Caco-2 (cell line): ENCODE measurements around the gene FLT3LG. TPM values are rescaled to one million over a fixed set of nuclear protein-coding genes. Genes with fewer than 3 reads are reported as not detected.

Experiments
- BruUV-seq: library from RNA; stranded (reverse); fragments of 400-500 nt; replicated peaks from 2 replicates; lab custom pipeline; 2021; lab: Mats Ljungman, UMichigan
- CTCF ChIA-PET: fragments of 300-600 bp; sonication (Branson Sonifier 250); formaldehyde crosslinking; loops from one replicate; lab custom pipeline; 2022; ENCODE audit warnings: antibody characterized with exemption; lab: Charles Lee
- POLR2A ChIA-PET: fragments of 300-600 bp; sonication (Branson Sonifier 250); formaldehyde crosslinking; loops from one replicate; lab custom pipeline; 2022; ENCODE audit warnings: antibody characterized with exemption; lab: Charles Lee
- DNase-seq, 2 experiments: peaks; one replicate each; pipeline versions ENCODE4 v3.0.0 to v3.0.0-alpha.2; 2020 to 2022
- H3K27me3 ChIP-seq: replicated peaks from 2 replicates; pipeline ENCODE4 v1.6.0; 2011; ENCODE audit warnings: low read length; ENCODE audit not compliant: control insufficient read depth, insufficient read depth
- H3K36me3 ChIP-seq: 2 replicates; pipeline ENCODE4 v1.5.1; 2011; ENCODE audit warnings: low read length; ENCODE audit not compliant: control insufficient read depth, insufficient read depth
- H3K4me1 ChIP-seq: fragments of 250-450 bp; sonication (Bioruptor Pico); 2 replicates; pipeline ENCODE4 v1.5.1; 2020; ENCODE audit warnings: mild to moderate bottlenecking
- H3K4me3 ChIP-seq: 2 replicates; pipeline ENCODE4 v1.5.1; 2011; ENCODE audit warnings: low read depth, mild to moderate bottlenecking, control low read depth, low read length
- H3K9me3 ChIP-seq: fragments of 250-450 bp; sonication (Bioruptor Pico); 2 replicates; pipeline ENCODE4 v1.5.1; 2020; ENCODE audit warnings: mild to moderate bottlenecking, moderate library complexity
- H3K27ac Mint-ChIP-seq: one replicate; pipeline ENCODE4 v1.8.0; 2022; ENCODE audit warnings: mixed read lengths; ENCODE audit not compliant: unreplicated experiment
- H3K27me3 Mint-ChIP-seq: one replicate; pipeline ENCODE4 v1.8.0; 2022; ENCODE audit warnings: mixed read lengths; ENCODE audit not compliant: insufficient read depth, unreplicated experiment
- H3K36me3 Mint-ChIP-seq: one replicate; pipeline ENCODE4 v1.8.0; 2022; ENCODE audit warnings: mild to moderate bottlenecking, mixed read lengths; ENCODE audit not compliant: insufficient read depth, unreplicated experiment
- H3K4me1 Mint-ChIP-seq: one replicate; pipeline ENCODE4 v1.8.0; 2022; ENCODE audit warnings: low read depth, mixed read lengths; ENCODE audit not compliant: unreplicated experiment
- H3K4me3 Mint-ChIP-seq: one replicate; pipeline ENCODE4 v1.8.0; 2022; ENCODE audit warnings: mild to moderate bottlenecking, moderate library complexity, mixed read lengths; ENCODE audit not compliant: unreplicated experiment
- H3K9me3 Mint-ChIP-seq: one replicate; pipeline ENCODE4 v1.8.0; 2022; ENCODE audit warnings: mixed read lengths; ENCODE audit not compliant: unreplicated experiment
- CTCF ChIP-seq, 2 experiments: fragments of 200-600 bp in 1 of 2; IDR thresholded peaks; 1 replicate in 1 of 2; 2 replicates in 1 of 2; pipeline versions ENCODE4 v1.5.1 to v1.8.0; 2011 to 2022; ENCODE audit warnings: antibody characterized with exemption in 1 of 2, control low read depth in 1 of 2, inconsistent platforms in 1 of 2, low read depth in 1 of 2, low read length in 1 of 2, mild to moderate bottlenecking in 1 of 2, moderate library complexity in 1 of 2; ENCODE audit not compliant: insufficient read depth in 1 of 2, severe bottlenecking in 1 of 2, unreplicated experiment in 1 of 2
- intact Hi-C: fragments of 100-400 bp; cut with micrococcal nuclease; formaldehyde crosslinking; loops from one replicate; pipeline ENCODE4 v1.10.0; 2022; ENCODE audit not compliant: unreplicated experiment
- total RNA-seq: library from RNA; stranded (reverse); gene quantifications from 2 replicates; pipeline ENCODE4 v1.2.3, GENCODE V29; 2022

The FLT3LG gene
- total RNA-seq, 1 experiment from 2014 or later, result 2.1 TPM

GRCh38 chr19:49425922-49426592 lies 48.0 kb upstream of the FLT3LG start:
- H3K27ac Mint-ChIP-seq, result no peak overlapping the region
- Histone ChIP-seq H3K27me3 (peaks cover 2% of the 10 kb centered on the region; the same call in 1 of the 2 replicates), H3K4me1 (peaks cover 35% of the 10 kb centered on the region), H3K9me3 (no peaks in the 10 kb centered on the region), H3K4me3 (no peak overlapping the region), H3K36me3 (no peaks in the 10 kb centered on the region)
- POLR2A ChIA-PET, result no interaction called here
- peak overlapping the region; percentile 64 for H3K4me3 Mint-ChIP-seq
- peak; percentile 73 to 81 for DNase-seq
- peaks cover 34% of the 10 kb centered on the region for H3K4me1 Mint-ChIP-seq
- TF ChIP-seq CTCF (IDR thresholded peaks at IDR 0.05; ENCODE audit: insufficient read depth in 1 of 2, low read depth in 1 of 2, low read length in 1 of 2, severe bottlenecking in 1 of 2, unreplicated experiment in 1 of 2), result no peak
- no TSS peak for BruUV-seq
- CTCF ChIA-PET, result interaction anchor here (0.5 to 1.3 kb wide), 3 partner anchors 16 to 31 kb away, joined by 3 to 6 read pairs (median 4); no protein-coding TSS in a partner anchor
- peaks cover 2% of the 10 kb centered on the region for H3K36me3 Mint-ChIP-seq
- H3K27me3 Mint-ChIP-seq, result peaks cover 48% of the 10 kb centered on the region
- no peaks in the 10 kb centered on the region for H3K9me3 Mint-ChIP-seq
- intact Hi-C loops, result no loop called here

GRCh38 chr19:49427339-49427738 lies 46.7 kb upstream of the FLT3LG start:
- TF ChIP-seq CTCF (IDR thresholded peaks at IDR 0.05; ENCODE audit: insufficient read depth in 1 of 2, low read depth in 1 of 2, low read length in 1 of 2, severe bottlenecking in 1 of 2, unreplicated experiment in 1 of 2), result no peak
- no peak overlapping the region for H3K4me3 ChIP-seq
- Mint-ChIP-seq H3K4me3 (peak overlapping the region; percentile 64), H3K36me3 (no peaks in the 10 kb centered on the region), H3K9me3 (no peaks in the 10 kb centered on the region), H3K27ac (no peak overlapping the region), H3K4me1 (peaks cover 25% of the 10 kb centered on the region), H3K27me3 (peaks cover 42% of the 10 kb centered on the region)
- H3K36me3 ChIP-seq, result no peaks in the 10 kb centered on the region
- ChIA-PET POLR2A (no interaction called here), CTCF (interaction anchor here (1.0 kb wide), 1 partner anchor 10 kb away, joined by 3 read pairs; no protein-coding TSS in a partner anchor)
- H3K27me3 ChIP-seq, result peaks cover 2% of the 10 kb centered on the region; the same call in 1 of the 2 replicates
- H3K4me1 ChIP-seq, result peaks cover 29% of the 10 kb centered on the region
- no peak for DNase-seq
- intact Hi-C loops, result no loop called here
- no TSS peak for BruUV-seq
- H3K9me3 ChIP-seq, result no peaks in the 10 kb centered on the region

- no TSS peak for BruUV-seq
- intact Hi-C loops, result no loop called here
- Mint-ChIP-seq H3K27ac (no peak overlapping the region), H3K36me3 (no peaks in the 10 kb centered on the region), H3K27me3 (peaks cover 37% of the 10 kb centered on the region), H3K9me3 (no peaks in the 10 kb centered on the region), H3K4me3 (peak overlapping the region; percentile 64), H3K4me1 (peaks cover 25% of the 10 kb centered on the region)
- H3K4me3 ChIP-seq, result peak overlapping the region; percentile 23
- DNase-seq, result peak in 1 of 2 experiments; percentile 62
- H3K36me3 ChIP-seq, result no peaks in the 10 kb centered on the region
- no peak for TF ChIP-seq CTCF (IDR thresholded peaks at IDR 0.05; ENCODE audit: insufficient read depth in 1 of 2, low read depth in 1 of 2, low read length in 1 of 2, severe bottlenecking in 1 of 2, unreplicated experiment in 1 of 2)
- H3K4me1 ChIP-seq, result peaks cover 22% of the 10 kb centered on the region
- POLR2A ChIA-PET, result no interaction called here
- H3K9me3 ChIP-seq, result no peaks in the 10 kb centered on the region
- H3K27me3 ChIP-seq, result no peaks in the 10 kb centered on the region; the same call in 1 of the 2 replicates
- CTCF ChIA-PET, result no interaction called here
These were observed 46.0 kb upstream of the FLT3LG start for GRCh38 chr19:49427855-49428546.
